NCI-H128 (cell line): Measurements from ENCODE around the gene ACACB.

Source experiments
- DNase-seq: peaks from one replicate; lab custom pipeline; 2025; ENCODE audit not compliant: unreplicated experiment; lab: John Stamatoyannopoulos, UW

ACACB gene

GRCh38 chr12:109293106-109293505 lies 176.7 kb downstream of the ACACB start:
- DNase-seq, result no peak

GRCh38 chr12:109294286-109294796 lies 178.0 kb downstream of the ACACB start:
- no peak for DNase-seq

GRCh38 chr12:109295764-109296425 lies 179.5 kb downstream of the ACACB start:
- DNase-seq, result no peak

- no peak for DNase-seq
Measured at GRCh38 chr12:109296431-109296830, 180.0 kb downstream of the ACACB start.

- no peak for DNase-seq
Measured at GRCh38 chr12:109299849-109300248, 183.5 kb downstream of the ACACB start.

GRCh38 chr12:109301643-109302168 lies 185.3 kb downstream of the ACACB start:
- no peak for DNase-seq

- DNase-seq, result no peak
Measured at GRCh38 chr12:109302358-109302757, 186.0 kb downstream of the ACACB start.

GRCh38 chr12:109302770-109303169 lies 186.4 kb downstream of the ACACB start:
- DNase-seq, result no peak

GRCh38 chr12:109304485-109304884 lies 188.1 kb downstream of the ACACB start:
- no peak for DNase-seq

- DNase-seq, result no peak
Measured at GRCh38 chr12:109305547-109305946, 189.2 kb downstream of the ACACB start.

- DNase-seq, result no peak
Measured at GRCh38 chr12:109307051-109307450, 190.7 kb downstream of the ACACB start.

GRCh38 chr12:109308534-109309380 lies 192.4 kb downstream of the ACACB start, which contains the start of gene FOXN4:
FOXN4 (minus strand) TSS chr12:109309284; CDS start chr12:109308321, 963 bp downstream.
- no peak for DNase-seq

- DNase-seq, result no peak
Measured at GRCh38 chr12:109309381-109310246, 193.2 kb downstream of the ACACB start.

- peak; percentile 57 for DNase-seq
Measured at GRCh38 chr12:109310247-109311125, 194.1 kb downstream of the ACACB start.
